ENCODE data around the gene RCBTB2.

RCBTB2 gene

GRCh38 chr13:48562296-48563066, 29.6 kb upstream of the RCBTB2 start:
- DNase-seq = peak; percentile 57

GRCh38 chr13:48561466-48562235, 28.8 kb upstream of the RCBTB2 start:
- no peak for DNase-seq

DNA sequence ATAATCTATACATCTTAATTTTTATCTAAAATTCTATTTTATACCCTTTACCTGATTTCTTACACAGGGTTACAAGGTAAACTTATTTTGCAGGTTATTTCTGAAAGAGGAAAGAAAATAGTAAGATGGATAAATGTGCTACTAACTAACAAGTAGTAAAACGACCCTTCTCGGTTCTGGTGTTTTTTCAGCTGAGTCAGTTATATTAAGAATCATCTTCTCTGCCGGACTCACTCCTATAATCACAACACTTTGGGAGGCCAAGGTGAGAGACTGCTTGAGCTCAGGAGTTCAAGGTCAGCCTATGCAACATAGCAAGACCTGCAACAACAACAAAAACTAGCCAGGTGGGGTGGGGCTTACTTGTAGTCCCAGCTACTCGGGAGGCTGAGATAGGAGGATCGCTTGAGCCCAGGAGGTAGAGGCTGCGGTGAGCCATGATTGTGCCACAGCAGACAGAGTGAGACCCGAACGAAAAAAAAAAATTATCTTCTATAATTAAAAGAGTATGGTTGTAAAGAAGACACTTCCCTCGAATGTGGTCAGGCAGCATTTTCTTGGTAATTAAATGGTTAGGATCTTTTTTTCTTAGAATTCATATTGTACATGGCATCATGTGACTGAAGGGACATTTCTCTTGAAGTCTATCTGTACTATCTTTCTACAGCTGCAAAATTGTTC, 27.9 kb upstream of the RCBTB2 start:
- no peak for DNase-seq

DNA sequence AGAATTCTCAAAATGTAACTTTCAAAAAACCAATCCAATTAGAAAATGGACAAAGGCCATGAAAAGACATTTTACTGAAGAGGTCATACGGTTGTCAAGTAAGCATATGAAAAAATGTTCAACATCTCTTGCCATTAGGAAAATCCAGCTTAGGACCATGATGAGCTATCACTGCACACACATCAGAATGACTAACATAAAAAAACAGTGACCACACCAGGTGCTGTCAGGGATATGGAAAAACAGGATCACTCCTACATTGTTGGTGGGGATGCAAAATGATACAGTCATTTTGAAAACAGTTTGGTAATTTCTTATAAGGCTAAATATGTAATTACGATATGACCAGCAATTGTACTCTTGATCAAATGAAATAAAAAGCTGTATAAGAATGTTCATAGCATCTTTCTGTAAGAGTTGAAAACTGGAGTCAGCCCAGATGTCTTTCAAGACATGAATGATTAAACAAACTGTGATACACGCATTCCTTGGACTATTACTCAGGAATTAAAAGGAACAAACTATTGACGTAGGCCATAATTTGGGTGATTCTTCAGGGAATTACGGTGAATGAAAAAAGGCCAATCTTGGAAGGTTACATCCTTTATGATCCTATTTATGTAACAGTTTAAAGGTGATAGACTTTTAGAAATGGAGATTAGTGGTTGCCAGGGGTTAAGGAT, 26.9 kb upstream of the RCBTB2 start:
- DNase-seq = no peak

DNA sequence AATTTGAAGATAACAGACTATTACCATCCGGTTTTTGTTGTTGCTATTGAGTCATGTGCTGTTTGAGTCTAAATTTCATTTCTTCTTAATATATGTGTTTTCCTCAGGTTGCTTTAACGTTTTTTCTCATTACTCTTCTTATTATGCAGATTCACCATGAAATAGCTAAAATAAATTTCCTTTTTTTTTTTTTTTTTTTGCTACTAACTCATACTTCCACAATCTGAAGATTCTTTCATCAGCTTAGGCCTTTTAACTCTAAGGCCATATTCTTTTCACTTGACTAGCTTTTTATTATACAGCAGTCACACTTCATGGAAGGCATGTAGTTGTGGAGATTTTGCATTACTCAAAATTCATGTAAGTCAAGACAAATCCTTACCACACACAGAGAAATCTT, 23.9 kb upstream of the RCBTB2 start:
- DNase-seq = no peak

DNA sequence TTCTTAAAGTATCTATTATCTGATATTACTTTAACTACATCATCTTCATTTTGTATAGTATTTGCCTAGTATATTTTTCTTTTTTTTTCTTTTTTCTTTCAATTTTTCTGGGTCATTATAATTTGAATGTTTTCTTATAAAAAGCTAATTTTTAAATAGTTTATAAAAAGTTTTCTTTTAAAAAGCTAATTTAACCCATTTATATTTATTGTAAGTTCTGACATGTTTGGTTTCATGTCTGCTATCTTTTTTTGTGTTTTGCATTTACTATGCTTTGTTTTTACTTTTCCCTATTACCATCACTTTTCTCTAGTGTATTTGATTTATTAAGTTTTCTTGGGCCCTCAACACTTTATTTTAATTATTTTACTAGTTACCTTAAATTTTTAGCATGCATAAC, 22.6 kb upstream of the RCBTB2 start:
- no peak for DNase-seq

- no peak for DNase-seq
Measured at GRCh38 chr13:48551329-48551728, 18.4 kb upstream of the RCBTB2 start.

DNA sequence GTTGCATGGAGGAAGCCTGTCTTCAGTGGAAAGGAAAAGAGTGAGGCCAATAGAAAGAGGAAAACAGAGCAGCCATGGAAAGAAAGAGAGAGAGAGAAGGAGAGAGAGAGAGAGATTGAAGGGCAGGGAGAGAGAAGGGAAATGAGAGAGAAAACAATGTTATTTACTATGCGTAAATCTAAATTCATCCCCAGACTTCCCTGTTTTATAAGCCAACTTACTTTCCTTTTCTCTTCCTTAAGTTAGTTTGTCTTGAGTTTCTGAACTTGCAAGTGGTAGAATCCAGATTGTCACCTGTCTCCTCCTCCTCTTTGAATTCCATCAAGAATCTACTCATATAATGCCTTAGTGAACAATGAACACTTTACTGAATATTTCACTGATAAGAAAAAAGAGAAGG, 16.8 kb upstream of the RCBTB2 start:
- DNase-seq = no peak

DNA sequence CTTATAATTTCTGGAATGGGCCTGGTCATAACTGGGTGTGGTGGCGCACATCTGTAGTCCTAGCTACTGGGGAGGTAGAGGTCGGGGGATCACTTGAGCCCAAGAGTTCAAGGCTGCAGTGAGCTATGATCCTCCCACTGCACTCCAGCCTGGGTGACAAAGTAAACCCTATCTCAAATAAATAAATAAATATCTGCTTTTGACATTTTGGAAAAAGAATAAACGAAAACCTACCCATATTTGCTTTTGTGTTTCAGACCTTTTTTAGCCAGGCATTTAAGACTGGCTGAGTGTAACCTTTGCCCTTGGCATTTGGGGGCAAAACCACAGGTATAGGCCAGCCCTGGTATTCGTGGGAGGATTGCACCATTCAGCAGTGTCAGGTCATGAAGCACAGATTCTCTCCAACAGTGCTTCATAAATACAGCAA, 14.8 kb upstream of the RCBTB2 start:
- DNase-seq = no peak

- no peak for DNase-seq
Measured at GRCh38 chr13:48545608-48546007, 12.7 kb upstream of the RCBTB2 start.

DNA sequence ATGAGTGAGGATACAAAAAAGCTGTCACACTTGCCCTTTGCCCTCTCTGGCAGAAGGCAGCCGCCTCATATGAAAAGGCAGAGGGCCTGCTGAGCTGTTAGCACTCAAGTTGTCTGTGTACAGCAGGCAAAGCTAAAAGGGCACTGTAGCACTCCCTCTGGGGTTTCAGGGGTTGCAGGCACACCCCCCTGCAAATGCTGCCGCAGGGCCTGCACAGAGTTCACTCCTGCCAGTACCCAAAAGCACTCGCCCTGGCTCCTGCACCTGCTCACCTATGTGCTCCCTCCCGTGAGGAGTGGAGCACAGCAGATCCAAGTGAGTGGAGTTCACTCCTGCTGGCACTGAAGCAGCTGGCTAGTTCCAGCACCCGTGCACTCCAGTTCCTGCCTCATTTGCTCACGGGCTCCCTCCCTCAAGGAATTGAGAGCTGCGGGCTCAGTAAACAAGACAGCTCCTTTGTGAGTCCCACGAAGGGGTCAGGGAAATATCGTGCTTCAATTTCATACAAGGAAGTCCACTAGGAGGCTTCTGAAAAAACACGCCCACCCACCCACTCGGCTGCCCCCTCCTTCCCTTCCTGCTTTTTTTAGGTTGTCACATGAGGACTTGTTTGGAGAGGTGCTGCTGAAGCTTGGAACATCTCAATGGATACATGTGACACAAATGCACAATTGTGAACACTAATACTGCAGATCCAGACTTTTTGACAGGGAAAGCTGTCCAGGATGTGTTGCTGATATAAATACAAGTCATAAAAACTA, 9.9 kb upstream of the RCBTB2 start:
- no peak for DNase-seq

- DNase-seq = no peak
Measured at GRCh38 chr13:48542138-48542537, 9.3 kb upstream of the RCBTB2 start.

DNA sequence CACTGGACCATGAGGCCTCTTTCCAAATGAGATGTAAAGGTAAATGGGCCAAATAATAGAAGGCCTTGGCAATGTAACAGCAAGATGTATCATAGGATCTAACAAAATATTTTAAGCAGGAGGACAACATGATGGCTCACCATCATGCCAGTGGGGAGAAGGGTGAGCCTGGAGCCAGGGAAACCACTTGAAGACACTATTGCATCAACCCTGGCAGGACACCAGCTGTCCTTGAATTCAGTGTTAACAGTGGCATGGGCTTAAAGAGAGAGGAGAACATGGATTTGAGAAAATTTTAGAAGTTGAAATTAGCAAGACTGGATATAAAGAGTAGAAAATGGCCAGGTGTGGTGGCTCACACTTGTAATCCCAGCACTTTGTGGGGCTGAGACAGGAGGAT, 6.7 kb upstream of the RCBTB2 start:
- no peak for DNase-seq

- DNase-seq = no peak
Measured at GRCh38 chr13:48536621-48537250, 3.9 kb upstream of the RCBTB2 start.

- DNase-seq = no peak
Measured at GRCh38 chr13:48535766-48536165, 2.9 kb upstream of the RCBTB2 start.

DNA sequence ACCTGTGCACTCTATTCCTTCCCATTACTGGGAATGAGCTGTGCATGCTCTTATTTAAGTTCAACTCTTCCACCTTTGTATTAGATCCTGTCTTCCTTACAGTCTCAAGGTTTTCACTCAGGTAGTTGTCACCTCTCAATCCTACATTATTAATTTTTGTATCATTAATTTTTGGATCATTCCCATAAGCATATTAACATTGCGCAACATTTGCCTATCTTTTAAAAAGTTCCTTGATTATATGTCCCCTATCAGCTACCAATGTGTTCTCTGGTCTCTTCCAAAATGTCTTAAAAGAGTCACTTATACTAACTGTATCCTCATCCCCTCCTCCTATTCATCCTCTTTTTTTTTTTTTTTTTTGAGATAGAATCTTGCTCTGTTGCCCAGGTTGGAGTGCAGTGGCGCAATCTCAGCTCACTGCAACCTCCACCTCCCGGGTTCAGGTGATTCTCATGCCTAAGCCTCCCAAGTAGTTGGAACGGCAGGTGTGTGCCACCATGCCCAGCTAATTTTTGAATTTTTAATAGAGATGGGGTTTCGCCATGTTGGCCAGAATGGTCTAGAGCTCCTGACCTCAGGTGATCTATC, 2.1 kb upstream of the RCBTB2 start:
- no peak for DNase-seq

- DNase-seq = no peak
Measured at GRCh38 chr13:48533961-48534600, 1.2 kb upstream of the RCBTB2 start.

DNA sequence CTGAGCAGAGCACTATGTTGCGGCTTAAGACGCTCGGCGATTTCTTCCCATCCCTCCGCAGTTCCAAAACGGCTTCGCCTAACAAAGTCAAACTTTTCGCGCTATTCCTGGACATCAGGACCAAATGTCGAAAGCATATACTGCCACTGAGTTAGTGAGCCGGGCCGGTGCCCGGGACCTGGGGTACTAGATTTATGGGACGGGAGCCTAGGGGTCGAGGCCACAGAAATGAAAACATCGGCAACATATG, 699 bp downstream of the RCBTB2 start:
- no peak for DNase-seq

- DNase-seq = no peak
Measured at GRCh38 chr13:48531416-48532255, 1.2 kb downstream of the RCBTB2 start.

DNA sequence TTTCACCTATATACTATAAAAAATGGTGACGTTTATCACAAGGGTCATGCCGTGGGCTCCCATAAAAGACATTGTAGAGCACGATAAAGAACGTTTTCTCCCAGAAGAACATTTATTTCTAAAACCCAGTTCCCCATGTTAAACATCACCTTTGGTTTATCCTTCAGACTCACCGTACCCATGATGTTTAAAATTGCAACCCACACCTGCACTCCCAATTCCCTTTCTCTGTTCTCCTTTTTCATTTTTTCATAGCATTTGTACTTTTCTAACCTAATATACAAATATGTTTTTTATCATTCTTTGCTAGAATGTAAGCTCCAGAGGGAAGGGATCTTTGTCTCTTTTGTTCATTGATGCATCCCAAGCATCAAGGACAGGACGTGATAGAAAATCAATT, 2.0 kb downstream of the RCBTB2 start:
- no peak for DNase-seq

All from KG1 (cell line).